ENCODE results near the gene CD4.

Gene CD4

DNA sequence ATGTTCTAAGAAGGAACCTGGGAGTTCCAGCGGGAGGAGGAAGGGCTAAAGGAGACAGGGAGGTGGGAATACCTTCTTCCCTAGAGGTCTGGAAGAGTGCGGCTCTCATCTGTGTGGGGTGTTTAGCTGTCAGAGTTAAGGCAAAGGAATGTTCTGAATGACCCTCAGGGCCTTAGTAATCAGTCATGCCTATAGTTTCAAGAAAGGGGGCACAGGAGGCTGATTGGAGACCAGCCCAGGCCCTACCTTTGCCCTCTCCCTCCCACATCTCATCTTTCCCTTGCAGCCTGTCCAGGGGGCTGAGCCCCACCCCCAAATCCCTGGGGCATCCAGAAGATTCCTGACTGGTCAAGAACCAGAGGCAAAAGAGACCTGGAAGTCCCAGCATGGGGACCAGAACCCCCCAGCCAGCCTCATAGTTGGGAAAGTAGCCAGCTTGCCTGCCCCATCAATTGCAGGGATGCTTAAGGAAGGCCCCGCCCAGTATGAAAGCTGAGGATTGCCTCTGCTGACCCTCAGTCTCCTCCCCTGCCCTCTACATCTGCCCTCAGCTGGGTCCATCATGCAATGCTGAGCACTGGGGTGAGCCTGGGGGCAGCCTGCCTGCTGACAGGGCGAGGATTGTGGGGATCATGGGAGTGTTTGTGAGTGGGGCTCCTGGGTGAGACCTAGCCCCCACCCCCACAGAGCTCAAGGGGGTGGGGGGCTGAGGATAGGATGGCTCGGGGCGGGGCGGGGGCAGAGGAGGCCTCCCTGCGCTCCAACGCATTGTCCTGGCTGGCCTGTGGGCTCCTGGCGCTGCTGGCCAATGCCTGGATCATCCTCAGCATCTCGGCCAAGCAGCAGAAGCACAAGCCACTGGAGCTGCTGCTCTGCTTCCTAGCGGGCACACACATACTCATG is 34.1 kb downstream of the CD4 start:
- intact Hi-C loops (cut with DNase I): loop anchor here (5.0 kb wide), 1 partner anchor 41 kb away; no protein-coding TSS in a partner anchor

DNA sequence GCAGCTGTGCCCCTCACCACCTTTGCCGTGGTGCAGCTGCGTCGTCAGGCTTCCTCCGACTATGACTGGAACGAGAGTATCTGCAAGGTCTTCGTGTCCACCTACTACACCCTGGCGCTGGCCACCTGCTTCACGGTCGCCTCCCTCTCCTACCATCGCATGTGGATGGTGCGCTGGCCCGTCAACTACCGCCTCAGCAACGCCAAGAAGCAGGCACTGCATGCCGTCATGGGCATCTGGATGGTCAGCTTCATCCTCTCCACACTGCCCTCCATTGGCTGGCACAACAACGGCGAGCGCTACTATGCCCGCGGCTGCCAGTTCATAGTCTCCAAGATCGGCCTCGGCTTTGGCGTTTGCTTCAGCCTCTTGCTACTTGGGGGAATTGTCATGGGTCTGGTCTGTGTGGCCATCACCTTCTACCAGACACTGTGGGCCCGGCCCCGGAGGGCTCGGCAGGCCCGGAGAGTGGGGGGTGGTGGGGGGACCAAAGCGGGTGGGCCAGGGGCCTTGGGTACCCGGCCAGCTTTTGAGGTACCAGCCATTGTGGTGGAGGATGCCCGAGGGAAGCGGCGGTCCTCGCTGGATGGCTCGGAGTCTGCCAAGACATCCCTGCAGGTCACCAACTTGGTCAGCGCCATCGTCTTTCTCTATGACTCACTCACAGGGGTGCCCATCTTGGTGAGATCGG is 34.9 kb downstream of the CD4 start:
- peak in 14 of 42 donors; percentile 19 to 53 (median 34) for DNase-seq
- intact Hi-C loops (cut with DNase I): loop anchor here (5.0 kb wide), 1 partner anchor 42 kb away; no protein-coding TSS in a partner anchor

More for the DNA sequence above, 34.1 kb downstream of the CD4 start:
- DNase-seq: no peak

DNA sequence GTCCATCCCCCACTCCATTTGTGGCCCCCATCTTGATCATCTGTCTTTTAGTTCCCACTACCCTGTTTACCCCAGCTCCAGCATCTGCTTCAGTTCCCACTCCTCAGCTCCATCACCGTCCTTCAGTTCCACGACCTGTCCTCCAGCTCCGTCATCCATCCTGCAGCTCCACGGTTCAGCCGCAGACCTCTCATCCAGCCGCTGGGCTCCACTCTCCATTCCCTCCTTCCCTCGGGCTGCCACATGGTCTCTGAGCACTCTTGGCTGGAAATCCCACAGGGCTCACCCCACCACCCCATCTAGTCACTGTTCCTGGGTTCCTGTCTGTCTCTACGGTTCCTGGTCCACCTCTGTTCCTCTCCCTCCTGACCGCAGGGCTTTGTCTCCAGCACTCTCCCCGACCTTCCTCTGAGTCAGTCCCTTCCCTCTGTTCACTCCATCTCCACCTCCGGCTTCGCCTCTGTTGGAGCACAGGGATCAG is 35.6 kb downstream of the CD4 start:
- intact Hi-C loops (cut with DNase I): loop anchor here (5.0 kb wide), 2 partner anchors 43 to 73 kb away; partner anchors contain the start of gene MLF2
- peak in 1 of 42 donors; percentile 10 for DNase-seq

DNA sequence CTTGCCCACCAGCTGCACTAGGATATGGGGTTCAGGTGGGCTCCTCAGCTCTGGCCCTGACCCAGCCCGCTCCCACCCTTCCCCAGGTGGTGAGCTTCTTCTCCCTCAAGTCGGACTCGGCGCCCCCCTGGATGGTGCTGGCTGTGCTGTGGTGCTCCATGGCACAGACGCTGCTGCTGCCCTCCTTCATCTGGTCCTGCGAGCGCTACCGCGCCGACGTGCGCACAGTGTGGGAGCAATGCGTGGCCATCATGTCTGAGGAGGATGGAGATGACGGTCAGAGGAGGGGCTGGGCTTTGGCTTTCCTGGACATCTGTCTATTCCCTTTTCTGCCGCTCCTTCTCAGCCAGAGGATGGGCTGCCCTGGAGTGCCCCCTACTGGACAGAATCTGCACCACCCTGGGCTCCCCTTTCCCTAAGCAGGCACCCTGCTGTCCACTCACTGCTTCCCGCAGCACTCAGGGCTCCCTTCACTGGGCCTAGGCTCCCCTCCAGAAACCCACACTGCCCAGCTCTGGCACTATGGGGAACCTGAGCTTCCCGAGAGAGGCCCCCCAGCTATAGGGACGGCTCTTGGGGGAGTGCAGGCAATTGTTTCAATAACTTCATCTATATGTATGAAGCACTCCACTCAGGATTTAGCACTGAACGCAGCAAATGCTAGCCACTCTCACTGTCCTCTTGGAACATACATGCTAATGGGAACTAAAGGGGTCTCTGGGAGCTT is 36.2 kb downstream of the CD4 start:
- intact Hi-C loops (cut with DNase I): loop anchor here (5.0 kb wide), 1 partner anchor 73 kb away; the partner anchor contains the start of gene MLF2
- peak; percentile 67 to 96 (median 89) for DNase-seq

DNA sequence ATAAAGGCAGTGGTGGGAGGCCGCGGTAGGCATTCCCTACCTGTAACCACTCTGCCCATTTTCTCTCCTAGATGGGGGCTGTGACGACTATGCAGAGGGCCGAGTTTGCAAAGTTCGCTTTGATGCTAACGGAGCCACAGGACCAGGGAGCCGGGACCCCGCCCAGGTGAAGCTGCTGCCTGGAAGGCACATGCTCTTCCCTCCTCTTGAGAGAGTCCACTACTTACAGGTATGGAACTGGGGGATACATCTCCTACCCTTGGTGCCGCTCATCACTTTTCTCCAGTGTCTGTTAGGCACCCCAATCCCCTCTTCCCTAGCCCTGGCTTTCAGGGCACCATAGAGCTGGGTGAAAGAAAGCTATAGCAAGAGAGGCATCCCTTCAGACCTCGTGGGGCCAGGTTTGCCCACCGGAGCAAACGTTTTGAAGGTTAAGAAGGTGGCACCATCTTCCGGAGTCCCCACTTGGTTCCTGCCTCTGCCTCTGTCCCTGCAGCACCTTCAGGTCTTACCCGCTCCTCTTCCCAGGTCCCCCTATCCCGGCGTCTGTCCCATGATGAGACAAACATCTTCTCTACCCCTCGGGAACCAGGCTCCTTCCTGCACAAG is 36.9 kb downstream of the CD4 start:
- DNase-seq: no peak
- intact Hi-C loops (cut with DNase I): loop anchor here (5.0 kb wide), 1 partner anchor 74 kb away; the partner anchor contains the start of gene MLF2

DNA sequence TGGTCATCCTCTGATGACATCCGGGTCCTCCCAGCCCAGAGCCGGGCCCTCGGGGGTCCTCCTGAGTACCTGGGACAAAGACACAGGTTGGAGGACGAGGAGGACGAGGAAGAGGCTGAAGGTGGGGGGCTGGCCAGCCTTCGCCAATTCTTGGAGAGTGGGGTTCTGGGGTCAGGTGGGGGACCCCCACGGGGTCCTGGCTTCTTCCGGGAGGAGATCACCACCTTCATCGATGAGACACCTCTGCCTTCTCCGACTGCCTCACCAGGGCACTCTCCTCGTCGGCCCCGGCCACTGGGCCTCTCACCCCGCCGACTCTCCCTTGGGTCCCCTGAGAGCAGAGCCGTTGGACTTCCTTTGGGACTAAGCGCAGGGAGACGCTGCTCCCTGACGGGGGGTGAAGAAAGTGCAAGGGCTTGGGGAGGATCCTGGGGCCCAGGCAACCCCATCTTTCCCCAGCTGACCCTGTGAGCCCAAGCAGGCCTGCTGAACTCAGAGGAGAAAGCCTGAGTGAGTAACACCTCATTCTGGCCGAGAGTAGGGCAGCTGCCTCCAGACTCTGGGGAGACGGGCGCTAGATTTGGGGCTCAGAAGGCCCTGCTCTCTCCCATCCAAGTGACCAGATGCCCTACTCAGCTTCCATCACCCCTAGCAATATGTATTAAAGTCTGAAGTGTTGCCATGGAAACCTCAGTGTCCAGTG is 37.6 kb downstream of the CD4 start:
- intact Hi-C loops (cut with DNase I): loop anchor here (5.0 kb wide), 1 partner anchor 75 kb away; the partner anchor contains the start of gene MLF2
- DNase-seq: no peak

DNA sequence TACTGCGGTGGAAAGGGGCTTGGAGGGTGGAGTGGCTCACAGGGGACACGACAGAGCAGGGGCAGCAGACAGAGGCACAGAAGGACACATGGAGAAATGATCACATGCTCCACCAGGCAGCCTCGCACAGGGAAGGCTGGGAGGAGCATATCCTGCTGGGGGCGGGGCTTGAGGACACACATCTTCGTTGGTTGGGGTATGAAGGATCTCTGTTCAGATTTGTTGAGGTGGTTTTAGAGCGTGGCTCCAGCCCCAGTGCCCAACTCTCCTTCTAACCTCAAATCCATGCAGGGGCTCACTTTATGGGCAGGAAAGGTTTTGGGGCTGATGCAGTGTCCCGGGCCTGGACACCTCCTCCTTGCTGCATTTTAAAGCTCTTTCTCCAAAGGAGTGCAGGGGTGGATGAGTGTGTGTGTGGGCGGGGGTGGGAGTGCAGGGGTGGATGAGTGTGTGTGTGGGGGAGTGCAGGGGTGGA is 38.1 kb downstream of the CD4 start:
- intact Hi-C loops (cut with DNase I): loop anchor here (5.0 kb wide), 1 partner anchor 75 kb away; the partner anchor contains the start of gene MLF2
- peak; percentile 60 to 93 (median 84) for DNase-seq

DNA sequence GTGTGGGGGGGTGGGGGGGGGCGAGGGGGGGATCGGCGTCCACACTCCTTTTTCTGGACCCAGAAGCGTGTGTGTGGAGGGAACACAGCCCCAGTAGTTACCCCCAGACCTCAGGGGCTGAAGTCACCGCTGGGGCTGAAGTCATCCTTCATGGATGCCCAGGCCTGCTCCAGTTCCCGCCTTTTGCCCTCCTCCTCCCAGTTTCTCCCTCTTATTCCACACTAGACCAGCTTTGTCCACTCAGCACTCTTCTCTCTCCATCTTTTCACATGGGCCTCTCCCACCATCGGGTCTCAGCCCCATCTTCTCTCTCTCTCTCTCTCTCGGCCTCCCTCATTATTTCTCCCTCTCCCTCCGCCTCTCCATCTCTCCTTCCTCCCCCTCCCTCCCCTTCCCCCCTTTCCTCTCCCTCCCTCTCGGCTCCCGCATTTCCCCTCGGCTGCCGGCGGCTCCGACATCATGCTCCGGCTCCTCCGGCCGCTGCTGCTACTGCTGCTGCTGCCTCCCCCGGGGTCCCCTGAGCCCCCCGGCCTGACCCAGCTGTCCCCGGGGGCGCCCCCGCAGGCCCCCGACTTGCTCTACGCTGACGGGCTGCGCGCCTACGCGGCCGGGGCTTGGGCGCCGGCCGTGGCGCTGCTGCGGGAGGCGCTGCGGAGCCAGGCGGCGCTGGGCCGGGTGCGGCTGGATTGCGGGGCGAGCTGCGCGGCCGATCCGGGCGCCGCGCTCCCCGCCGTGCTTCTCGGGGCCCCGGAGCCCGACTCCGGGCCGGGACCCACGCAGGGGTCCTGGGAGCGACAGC is 38.9 kb downstream of the CD4 start, which contains the start of gene P3H3:
P3H3 (plus strand) TSS at position 426 of the 799 bp plus-strand sequence; CDS start at position 460, 34 bp downstream.
- intact Hi-C loops (cut with DNase I): loop anchor here (5.0 kb wide), 1 partner anchor 76 kb away; the partner anchor contains the start of gene MLF2

DNA sequence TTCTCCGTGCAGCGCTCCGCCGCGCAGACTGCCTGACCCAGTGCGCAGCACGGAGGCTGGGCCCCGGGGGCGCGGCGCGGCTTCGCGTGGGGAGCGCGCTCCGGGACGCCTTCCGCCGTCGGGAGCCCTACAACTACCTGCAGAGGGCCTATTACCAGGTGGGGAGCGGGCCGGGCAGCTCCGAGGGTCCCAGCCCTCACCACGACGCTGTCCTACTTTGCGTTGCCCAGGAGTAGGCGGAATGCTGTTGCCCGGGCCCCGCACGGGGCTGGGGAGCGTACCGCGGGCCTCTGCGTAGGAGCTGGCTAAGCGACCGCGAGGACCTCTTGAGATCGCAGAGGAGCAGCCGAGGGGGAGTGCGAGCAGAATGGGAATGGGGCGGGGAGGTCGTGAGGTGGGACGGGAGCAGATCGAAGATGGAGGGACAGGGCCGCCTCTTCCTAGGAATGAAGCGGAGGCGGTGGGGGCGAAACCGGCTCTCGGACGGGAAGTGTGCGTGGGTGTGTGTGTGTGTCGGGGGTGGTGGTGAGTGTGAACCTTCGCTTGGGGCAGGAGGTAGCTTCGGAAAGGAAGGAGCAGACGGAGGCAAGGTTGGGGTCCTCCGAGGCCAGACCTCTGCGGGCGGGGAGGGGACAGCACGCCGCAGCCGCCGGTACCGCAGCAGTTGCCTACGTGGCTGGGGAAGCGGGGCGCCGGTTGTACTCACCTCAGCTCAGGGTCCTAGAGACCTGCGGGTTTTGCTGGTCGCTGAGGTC is 39.6 kb downstream of the CD4 start:
- peak in 33 of 42 donors; percentile 22 to 81 (median 56) for DNase-seq
- intact Hi-C loops (cut with DNase I): loop anchor here (5.0 kb wide), 1 partner anchor 77 kb away; the partner anchor contains the start of gene MLF2

More for the DNA sequence above, 38.9 kb downstream of the CD4 start, which contains the start of gene P3H3:
- DNase-seq: peak in 32 of 42 donors; percentile 19 to 73 (median 54)

DNA sequence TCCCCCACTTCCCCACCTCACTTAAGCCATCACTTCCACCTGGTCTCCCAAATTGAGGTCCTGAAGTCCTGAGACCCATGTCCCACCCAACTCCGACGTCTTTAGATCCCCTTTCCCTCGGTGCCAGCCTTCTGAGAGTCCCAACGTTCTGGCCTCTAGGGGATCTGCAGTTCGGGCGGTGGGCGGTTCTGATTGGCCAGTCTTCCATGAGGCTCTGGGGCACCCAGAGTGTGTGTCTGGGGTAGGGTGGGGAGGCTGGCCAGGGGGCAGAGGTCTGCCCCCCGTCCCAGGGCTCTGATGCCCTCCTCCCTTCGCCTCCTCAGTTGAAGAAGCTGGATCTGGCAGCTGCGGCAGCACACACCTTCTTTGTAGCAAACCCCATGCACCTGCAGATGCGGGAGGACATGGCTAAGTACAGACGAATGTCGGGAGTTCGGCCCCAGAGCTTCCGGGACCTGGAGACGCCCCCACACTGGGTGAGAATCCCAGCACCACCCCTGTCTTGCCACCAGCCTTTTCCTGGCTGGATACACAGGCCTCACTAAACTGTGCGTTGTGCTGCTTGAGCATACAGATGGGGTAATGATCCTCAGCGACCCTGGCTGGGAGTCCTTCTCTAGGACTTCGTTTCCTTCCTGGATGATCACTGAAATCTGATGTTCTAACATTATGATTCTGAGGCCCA is 40.4 kb downstream of the CD4 start:
- peak in 2 of 42 donors; percentile 26 to 53 for DNase-seq
- intact Hi-C loops (cut with DNase I): loop anchor here (5.0 kb wide), 1 partner anchor 77 kb away; the partner anchor contains the start of gene MLF2

DNA sequence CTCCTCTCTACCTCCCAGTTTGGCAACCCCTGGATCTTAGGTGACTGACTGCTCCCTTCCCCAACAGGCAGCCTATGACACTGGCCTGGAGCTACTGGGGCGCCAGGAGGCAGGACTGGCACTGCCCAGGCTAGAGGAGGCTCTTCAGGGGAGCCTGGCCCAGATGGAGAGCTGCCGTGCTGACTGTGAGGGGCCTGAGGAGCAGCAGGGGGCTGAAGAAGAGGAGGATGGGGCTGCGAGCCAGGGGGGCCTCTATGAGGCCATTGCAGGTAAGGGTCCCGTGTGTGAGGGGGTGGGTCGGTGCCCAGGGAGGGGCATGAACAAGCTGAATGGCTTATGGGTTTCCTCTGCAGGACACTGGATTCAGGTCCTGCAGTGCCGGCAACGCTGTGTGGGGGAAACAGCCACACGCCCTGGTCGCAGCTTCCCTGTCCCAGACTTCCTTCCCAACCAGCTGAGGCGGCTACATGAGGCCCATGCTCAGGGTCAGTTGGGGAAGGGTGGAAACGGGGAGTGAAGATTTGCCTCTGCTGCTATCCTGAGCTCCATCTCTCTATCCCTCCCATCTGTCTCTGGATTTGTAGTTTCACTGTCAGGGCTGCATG is 41.1 kb downstream of the CD4 start:
- intact Hi-C loops (cut with DNase I): no loop called here
- no peak for DNase-seq

DNA sequence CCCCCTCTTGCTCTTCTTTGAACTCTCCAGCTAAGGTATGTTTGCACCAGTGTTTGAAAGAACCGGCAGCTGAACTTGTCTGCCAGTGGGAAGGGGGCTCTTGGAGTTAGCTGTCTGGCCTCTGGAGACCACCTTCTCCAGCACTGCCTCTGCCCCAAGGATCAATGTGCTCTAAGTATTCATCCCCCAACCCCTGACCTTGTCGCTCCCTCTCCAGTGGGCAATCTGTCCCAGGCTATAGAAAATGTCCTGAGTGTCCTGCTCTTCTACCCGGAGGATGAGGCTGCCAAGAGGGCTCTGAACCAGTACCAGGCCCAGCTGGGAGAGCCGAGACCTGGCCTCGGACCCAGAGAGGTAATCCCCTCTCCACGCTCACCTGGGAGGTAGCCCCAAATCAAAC is 41.7 kb downstream of the CD4 start:
- intact Hi-C loops (cut with DNase I): no loop called here
- DNase-seq: no peak

DNA sequence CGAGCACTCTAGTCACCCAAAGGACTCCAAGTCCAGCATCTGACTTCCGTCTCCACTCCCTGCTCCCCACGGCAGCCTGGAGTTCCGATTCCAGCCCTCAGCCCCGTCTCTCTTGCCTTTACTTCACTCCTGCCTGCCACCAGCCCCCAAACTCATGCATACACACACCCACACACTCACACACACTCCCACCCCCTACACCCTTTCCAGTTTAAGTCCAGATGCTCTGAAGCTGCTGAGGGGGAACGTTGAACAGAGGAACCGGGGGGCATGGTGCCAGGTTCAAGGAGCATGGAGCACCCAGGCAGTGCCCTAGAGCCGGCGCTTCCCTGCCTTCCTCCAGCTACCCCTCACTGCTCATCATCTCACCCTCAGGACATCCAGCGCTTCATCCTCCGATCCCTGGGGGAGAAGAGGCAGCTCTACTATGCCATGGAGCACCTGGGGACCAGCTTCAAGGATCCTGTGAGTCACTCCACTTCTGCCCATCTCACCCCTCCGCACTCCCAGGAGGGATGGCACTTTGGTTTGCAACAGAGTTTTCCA is 42.2 kb downstream of the CD4 start:
- intact Hi-C loops (cut with DNase I): no loop called here
- no peak for DNase-seq

DNA sequence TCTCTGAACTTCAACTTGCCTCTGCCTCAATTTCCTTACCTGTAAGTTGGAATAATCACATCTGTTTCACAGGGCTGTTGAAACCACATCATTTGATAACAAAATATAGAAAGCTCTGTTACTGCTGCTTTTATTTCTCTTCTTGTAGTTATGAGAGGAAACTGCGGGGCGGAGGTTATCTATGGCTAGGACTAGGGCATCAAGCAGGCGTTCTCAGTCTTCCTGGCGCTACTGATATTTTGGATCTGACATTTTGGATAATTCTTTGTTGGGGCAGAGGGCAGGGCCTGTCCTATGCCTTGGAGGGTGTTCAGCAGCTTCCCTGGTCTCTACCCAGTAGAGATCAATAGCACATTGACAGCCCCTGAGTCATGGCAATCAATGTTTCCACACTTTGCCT is 42.8 kb downstream of the CD4 start:
- DNase-seq: no peak
- intact Hi-C loops (cut with DNase I): no loop called here

Data from head of caudate nucleus (tissue), 42 donors.